Stimulated activated memory B cell treated with anti-CD40 and anti-IgM and Interleukin-4, amounts not matched to agents 10 μg/mL and 1 μg/mL and 100 μg/mL, for 72 hours (primary cell): ENCODE results near the gene KPNA4.
"Not testable (repeated sequence)": the region's sequence is repeated elsewhere in the genome, so short reads cannot be mapped to it uniquely, and the experiment has no call there.

Source experiments
- ATAC-seq: fragments of 150-1000 bp; cut with Tn5 transposase; 2 replicates; pipeline ENCODE4 v1.10.0; 2021
- H3K27ac Mint-ChIP-seq: one replicate; pipeline ENCODE4 v1.8.0; 2022; ENCODE audit warnings: mild to moderate bottlenecking, mixed read lengths
- H3K27me3 Mint-ChIP-seq: one replicate; pipeline ENCODE4 v1.8.0; 2022; ENCODE audit warnings: mixed read lengths
- H3K36me3 Mint-ChIP-seq: one replicate; pipeline ENCODE4 v1.8.0; 2022; ENCODE audit warnings: mixed read lengths
- H3K4me1 Mint-ChIP-seq: one replicate; pipeline ENCODE4 v1.8.0; 2022; ENCODE audit warnings: mixed read lengths
- H3K4me3 Mint-ChIP-seq: one replicate; pipeline ENCODE4 v1.8.0; 2022; ENCODE audit warnings: mild to moderate bottlenecking, moderate library complexity, mixed read lengths
- H3K9me3 Mint-ChIP-seq: one replicate; pipeline ENCODE4 v1.8.0; 2022; ENCODE audit warnings: mixed read lengths

Gene KPNA4

DNA sequence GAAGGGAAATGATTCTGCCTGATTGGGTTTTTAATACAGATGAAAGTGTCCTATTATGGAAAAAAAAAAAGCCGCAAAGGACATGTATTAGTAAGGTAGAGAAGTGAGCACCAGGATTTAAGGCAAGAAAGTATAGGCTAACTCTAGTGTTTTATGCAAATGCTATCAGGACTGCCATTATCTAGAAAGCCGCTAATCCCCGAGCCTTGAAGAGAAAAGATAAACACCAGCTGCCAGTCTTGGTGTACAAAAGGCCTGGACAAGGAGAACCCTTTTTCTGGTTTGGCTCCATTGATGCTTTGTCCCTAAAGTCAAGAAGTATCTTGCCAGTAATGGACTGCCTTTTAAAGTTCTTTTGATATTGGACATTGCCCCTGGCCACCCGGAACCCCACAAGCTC, 107.2 kb downstream of the KPNA4 start:
- H3K9me3 Mint-ChIP-seq: no peaks in the 10 kb centered on the region

DNA sequence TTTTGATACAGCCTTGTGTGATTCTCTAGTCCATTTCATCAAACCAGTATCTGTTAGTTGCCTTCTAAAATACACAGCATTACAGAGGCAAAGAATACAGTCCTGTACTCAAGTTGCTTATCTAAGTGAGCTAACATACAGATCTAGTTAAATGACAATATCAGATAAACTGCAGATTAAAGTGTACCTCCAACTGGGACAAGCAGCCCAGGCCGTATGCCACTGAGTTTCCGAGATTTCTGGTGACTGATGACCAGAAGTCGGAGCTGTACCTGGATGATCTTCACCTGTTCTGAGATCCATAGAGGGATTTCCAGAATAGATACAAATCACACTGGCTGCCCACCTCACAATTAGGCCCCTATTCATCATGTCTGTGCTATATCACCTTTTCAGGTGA, 109.5 kb downstream of the KPNA4 start:
- ATAC-seq: no peak
- no peak overlapping the region for H3K27ac Mint-ChIP-seq
- H3K9me3 Mint-ChIP-seq: no peaks in the 10 kb centered on the region
- no peaks in the 10 kb centered on the region for H3K4me1 Mint-ChIP-seq
- no peaks in the 10 kb centered on the region for H3K36me3 Mint-ChIP-seq
- no peak overlapping the region for H3K4me3 Mint-ChIP-seq
- H3K27me3 Mint-ChIP-seq: no peaks in the 10 kb centered on the region

More for the DNA sequence above, 107.2 kb downstream of the KPNA4 start:
- H3K27ac Mint-ChIP-seq: no peak overlapping the region
- H3K27me3 Mint-ChIP-seq: peaks cover 5% of the 10 kb centered on the region
- no peak for ATAC-seq
- no peaks in the 10 kb centered on the region for H3K4me1 Mint-ChIP-seq
- no peak overlapping the region for H3K4me3 Mint-ChIP-seq
- H3K36me3 Mint-ChIP-seq: no peaks in the 10 kb centered on the region

DNA sequence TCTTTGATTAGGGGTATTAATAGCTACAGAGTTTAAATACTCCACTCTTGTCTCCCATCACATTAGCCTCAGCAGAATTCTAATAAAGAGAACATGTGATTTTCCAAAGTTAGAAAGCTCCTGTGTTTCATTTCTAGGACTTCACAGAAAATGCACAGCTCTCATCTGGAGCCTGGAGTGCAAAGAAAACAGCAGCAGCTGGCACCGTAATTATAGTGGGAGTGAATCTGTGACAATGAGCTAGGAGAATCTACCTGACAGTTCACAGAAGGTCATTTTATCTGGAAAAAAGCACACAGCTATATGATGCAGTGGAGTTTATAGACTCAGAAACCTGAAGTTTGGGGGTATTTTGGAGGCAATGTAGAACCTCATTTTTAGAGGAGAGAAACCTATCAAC, 110.4 kb downstream of the KPNA4 start:
- Mint-ChIP-seq H3K4me3 (no peak overlapping the region), H3K27me3 (no peaks in the 10 kb centered on the region), H3K9me3 (no peaks in the 10 kb centered on the region), H3K27ac (no peak overlapping the region), H3K4me1 (peaks cover 7% of the 10 kb centered on the region), H3K36me3 (no peaks in the 10 kb centered on the region)
- no peak for ATAC-seq

DNA sequence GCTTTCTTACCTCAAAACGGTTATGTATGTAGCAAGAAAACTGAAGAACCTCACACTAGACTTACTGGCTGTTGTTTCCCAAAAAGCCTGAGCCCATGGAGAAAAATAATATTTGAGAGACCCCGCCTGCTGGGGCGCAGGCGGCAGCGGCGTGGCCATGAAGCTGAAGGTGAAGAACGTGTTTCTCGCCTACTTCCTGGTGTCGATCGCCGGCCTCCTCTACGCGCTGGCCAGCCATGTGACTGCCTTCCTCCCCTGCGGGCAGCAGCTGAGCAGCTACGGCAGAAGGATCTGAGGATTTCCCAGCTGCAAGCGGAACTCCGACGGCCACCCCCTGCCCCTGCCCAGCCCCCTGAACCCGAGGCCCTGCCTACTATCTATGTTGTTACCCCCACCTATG, 113.1 kb downstream of the KPNA4 start:
- H3K4me1 Mint-ChIP-seq: peaks cover 15% of the 10 kb centered on the region
- H3K4me3 Mint-ChIP-seq, H3K36me3 Mint-ChIP-seq: not testable (repeated sequence)

DNA sequence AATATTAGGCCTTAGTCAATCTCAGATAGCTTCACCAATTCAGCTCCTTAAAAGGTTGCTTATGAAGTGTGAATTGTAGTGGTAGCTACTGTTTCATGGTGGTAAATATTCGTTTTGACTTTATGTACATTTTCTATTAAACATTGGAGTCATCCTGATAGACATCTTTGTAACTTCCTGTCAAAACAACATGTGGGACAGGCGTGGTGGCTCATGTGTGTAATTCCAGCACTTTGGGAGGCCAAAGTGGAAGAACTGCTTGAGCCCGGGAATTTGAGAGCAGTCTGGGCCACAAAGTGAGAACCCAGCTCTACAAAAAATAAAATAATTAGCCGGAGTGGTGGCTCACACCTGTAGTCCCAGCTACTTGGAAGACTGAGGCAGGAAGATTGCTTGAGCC, 113.8 kb downstream of the KPNA4 start:
- no peak overlapping the region for H3K4me3 Mint-ChIP-seq
- peaks cover 15% of the 10 kb centered on the region for H3K4me1 Mint-ChIP-seq
- H3K27me3 Mint-ChIP-seq: no peaks in the 10 kb centered on the region
- ATAC-seq: no peak
- no peak overlapping the region for H3K27ac Mint-ChIP-seq
- H3K36me3 Mint-ChIP-seq: no peaks in the 10 kb centered on the region
- H3K9me3 Mint-ChIP-seq: no peaks in the 10 kb centered on the region

More for the DNA sequence above, 113.1 kb downstream of the KPNA4 start:
- not testable (repeated sequence) for H3K27me3 Mint-ChIP-seq, ATAC-seq, H3K27ac Mint-ChIP-seq, H3K9me3 Mint-ChIP-seq

DNA sequence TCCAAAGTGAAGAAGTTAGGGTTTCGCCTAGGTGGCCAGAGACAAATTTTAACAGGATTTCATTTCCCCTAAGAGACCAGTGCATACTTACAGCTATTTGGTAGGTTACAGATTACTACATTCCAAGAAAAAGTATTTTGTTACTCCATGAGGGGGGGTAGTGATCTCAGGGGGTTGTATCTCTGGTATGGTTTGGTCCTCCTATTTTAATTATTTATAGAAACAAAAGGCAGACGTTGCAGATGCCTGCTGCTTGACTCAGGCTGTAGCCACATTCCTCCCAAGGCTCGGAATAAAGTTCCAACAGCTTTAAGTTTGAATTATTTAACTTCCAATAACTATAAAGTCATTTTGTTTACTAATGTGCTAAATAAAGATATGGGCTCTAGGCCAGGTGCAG, 114.5 kb downstream of the KPNA4 start:
- Mint-ChIP-seq H3K36me3 (peaks cover 5% of the 10 kb centered on the region), H3K27ac (peak overlapping the region; percentile 92), H3K4me1 (peaks cover 15% of the 10 kb centered on the region), H3K4me3 (peak overlapping the region; percentile 95), H3K9me3 (no peaks in the 10 kb centered on the region), H3K27me3 (no peaks in the 10 kb centered on the region)
- ATAC-seq: no peak

DNA sequence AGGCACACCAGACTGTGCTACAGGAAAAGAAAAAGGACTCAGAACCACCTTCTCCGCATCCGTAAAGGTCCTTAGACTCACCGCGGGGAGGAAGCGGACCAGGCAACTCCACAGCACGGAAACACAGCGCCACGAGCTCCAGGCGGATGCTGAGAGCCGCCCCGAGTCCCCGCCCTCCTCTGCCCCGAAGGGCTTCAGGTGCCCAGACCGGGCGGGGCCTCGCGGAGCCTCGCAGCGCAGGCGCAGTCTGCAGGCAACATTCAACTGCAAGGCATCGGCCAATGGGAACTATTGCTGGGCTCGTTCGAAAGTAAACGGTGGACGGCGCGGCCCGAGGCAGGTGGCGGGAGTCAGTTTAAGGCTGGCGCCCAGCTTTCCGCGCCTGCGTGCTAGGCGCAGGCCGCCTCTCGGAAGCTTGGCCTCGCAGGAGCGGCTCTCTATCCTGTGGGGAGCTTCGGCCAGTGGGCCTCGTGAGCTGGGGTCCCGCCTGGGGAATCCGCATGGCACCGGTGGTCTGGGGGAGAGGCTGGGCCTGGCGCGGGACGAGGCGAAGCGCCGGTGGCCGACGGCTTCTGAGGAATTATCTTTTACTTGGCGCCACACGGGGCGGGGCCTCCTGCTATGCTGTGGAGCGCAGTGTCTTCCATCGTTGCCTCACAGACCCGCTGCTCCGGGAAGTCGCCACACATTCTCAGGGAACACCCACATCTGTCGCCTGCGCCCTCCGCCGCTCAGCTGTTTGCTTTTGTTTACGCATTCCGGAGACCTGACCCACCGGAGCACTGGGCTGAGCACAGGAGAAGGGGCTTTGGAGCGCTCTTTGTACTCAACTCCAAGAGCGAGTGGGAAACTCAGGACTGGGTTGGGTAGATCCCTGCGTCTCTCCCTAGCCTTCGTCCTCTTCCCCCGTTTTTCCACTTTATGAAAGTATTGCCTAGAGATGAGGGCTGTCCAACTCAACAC, 115.5 kb downstream of the KPNA4 start, which contains the start of gene TRIM59:
TRIM59 (minus strand) TSS at position 151 of the 963 bp plus-strand sequence. CDS start 10,603 bp downstream, outside the sequence.
- H3K27ac Mint-ChIP-seq: peak within 1 kb of the TSS; percentile 92
- peak; percentile 97 for ATAC-seq
- H3K9me3 Mint-ChIP-seq: no peaks in the 10 kb centered on the region
- H3K36me3 Mint-ChIP-seq: peaks cover 11% of the 10 kb centered on the region
- no peaks in the 10 kb centered on the region for H3K27me3 Mint-ChIP-seq
- peaks cover 20% of the 10 kb centered on the region for H3K4me1 Mint-ChIP-seq
- peak within 1 kb of the TSS; percentile 95 for H3K4me3 Mint-ChIP-seq

DNA sequence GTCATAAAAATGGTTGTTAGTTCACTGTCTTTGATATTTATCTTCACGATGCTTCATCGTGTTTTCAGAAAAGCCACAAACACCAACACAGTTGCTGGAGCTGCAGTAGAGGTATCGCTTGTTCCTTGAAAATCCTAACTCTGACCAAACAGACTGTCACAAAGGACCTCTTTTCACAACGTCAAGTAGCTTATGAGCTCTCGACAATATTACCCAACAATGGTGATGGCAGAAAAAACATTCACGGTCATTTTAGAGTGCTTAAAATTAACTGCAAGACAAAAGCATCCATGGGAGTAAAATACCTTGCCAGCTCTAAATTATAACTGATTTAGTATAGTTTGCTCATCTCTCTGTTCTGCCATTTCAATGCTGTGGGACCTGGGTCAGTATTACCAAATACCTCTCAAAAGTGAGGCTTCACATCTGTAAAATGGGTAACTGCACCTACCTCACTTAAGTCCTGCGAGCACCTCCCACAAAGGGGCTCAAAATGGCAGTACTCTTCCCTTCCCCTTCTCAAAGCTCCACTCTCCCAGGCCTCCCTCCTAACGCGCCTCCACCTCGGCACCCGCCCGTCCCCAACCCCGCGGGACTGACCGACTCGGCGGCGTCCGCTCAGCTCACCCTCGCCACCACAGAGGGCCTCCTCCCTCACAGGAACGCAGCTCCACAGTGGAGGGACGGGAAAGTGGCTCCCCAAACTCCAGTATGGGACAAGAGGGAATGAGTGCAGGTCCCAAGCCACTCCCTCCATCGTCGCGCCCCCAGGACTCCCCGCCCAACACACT, 116.3 kb downstream of the KPNA4 start:
- Mint-ChIP-seq H3K4me1 (peaks cover 25% of the 10 kb centered on the region), H3K4me3 (peak overlapping the region; percentile 95), H3K9me3 (no peaks in the 10 kb centered on the region), H3K27ac (peak overlapping the region; percentile 92), H3K27me3 (no peaks in the 10 kb centered on the region), H3K36me3 (peaks cover 17% of the 10 kb centered on the region)
- ATAC-seq: peak; percentile 60

DNA sequence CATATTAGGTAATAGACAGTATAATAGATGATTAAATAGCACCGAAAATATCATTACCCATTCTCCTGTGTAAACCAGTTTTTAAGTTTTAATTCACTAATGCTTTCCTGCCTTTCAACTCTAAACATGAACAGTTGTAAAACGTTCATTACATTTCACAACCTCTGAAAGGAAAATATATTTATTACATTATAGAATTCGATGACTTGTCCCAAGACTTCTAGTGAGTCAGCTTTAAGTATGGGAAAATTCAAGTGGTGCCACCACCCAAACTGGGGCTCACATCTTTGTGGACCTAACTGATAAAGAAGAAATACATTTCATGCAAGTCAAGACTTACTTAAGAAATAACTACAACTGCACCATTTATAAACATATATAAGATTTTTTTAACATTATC, 117.8 kb downstream of the KPNA4 start:
- H3K27me3 Mint-ChIP-seq: no peaks in the 10 kb centered on the region
- H3K4me3 Mint-ChIP-seq: no peak overlapping the region
- peaks cover 17% of the 10 kb centered on the region for H3K36me3 Mint-ChIP-seq
- no peak overlapping the region for H3K27ac Mint-ChIP-seq
- H3K4me1 Mint-ChIP-seq: peaks cover 25% of the 10 kb centered on the region
- no peaks in the 10 kb centered on the region for H3K9me3 Mint-ChIP-seq
- no peak for ATAC-seq

DNA sequence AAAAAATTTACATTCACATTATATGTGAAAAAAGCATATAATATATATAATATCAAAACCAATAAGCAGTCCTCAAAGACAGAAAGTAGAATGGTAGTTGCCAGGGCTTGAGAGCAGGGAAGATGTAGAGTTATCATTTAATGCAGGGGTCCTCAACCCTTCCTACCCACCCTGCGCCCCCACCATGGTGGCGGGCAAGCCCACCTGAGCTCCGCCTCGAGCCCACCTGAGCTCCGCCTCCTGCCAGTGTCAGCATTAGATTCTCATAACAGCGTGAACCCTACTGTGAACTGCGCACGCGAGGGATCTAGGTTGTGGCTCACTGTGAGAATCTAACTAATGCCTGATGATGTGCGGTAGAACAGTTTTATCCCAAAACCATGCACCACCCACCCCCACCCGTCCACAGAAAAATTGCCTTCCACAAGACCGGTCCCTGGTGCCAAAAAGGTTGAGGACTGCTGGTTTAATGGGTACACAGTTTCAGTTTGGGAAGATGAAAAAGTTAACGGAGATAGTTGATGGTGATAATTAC, 118.8 kb downstream of the KPNA4 start:
- peaks cover 17% of the 10 kb centered on the region for H3K36me3 Mint-ChIP-seq
- H3K4me3 Mint-ChIP-seq: no peak overlapping the region
- ATAC-seq: no peak
- no peak overlapping the region for H3K27ac Mint-ChIP-seq
- peaks cover 25% of the 10 kb centered on the region for H3K4me1 Mint-ChIP-seq
- H3K9me3 Mint-ChIP-seq: no peaks in the 10 kb centered on the region
- no peaks in the 10 kb centered on the region for H3K27me3 Mint-ChIP-seq

DNA sequence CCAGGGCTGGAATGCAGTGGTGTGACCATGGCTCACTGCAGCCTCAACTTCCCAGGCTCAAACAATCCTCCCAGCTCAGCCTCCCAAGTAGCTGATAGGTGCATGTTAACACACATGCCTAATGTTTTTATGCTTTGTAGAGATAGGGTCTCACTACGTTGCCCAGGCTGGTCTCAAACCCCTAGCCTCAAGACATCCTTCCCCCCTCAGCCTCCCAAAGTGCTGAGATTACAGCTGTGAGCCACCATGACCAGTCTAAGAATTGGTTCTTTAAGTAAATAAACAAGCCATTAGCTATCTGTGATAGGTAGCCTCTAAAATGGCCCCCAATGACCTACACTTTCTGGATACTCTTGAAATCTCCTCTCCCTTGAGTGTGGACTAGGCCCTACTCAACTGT, 119.5 kb downstream of the KPNA4 start:
- no peaks in the 10 kb centered on the region for H3K27me3 Mint-ChIP-seq
- H3K36me3 Mint-ChIP-seq: peaks cover 18% of the 10 kb centered on the region
- ATAC-seq: no peak
- peaks cover 25% of the 10 kb centered on the region for H3K4me1 Mint-ChIP-seq
- H3K27ac Mint-ChIP-seq: no peak overlapping the region
- no peak overlapping the region for H3K4me3 Mint-ChIP-seq
- no peaks in the 10 kb centered on the region for H3K9me3 Mint-ChIP-seq
